Measurements from ENCODE around the gene EMILIN2. TPM values are rescaled to one million over a fixed set of nuclear protein-coding genes. Genes with fewer than 3 reads are reported as not detected.

Gene EMILIN2
- total RNA-seq, 4 donors from 2014 or later = 4.3 to 11.3 (median 7.1) TPM

DNA sequence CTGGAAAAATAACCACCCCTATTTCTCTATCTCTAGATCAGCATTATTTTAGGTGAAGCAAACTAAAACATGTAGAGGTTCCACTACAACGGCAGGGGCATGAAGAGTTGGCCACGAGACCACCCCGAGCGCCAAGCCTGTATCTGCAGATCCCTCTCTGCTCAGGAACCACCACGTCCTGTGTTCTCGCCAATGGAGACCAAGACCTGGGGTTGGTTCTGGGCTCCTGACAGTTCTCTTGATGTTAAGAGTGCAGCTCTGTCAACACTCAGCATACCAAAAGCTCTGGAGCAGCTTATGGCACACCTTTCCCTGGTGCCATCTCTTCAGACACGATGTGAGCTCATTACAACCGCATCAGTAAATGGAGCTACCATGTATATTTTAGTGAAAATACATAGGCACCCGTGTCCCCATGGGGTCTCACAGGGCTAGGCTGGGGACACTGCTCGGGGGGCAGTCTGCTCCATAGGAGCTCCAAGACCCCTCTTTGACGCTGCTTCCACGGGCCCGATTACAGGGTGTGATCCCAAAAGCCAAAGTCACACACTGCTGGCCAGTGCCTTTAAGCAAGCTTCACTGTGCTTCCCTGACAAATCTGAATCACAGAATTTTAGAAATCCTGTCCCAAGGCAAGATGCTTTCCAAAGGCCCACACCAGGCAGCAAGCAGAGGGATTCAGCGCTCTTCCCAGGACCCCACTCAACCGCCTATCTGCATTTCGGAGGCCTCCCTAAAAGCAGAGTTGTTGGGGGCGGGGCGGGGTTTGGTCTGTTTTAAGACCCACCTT is 72.2 kb downstream of the EMILIN2 start:
- no peak for DNase-seq (ENCODE audit: low spot score in 2 of 2)
- Histone ChIP-seq H3K27me3 (no peaks in the 10 kb centered on the region), H3K9me3 (no peaks in the 10 kb centered on the region), H3K36me3 (peaks cover 50% of the 10 kb centered on the region), H3K27ac (no peak overlapping the region), H3K4me3 (no peak overlapping the region), H3K4me1 (no peaks in the 10 kb centered on the region)
- WGBS = 97% methylated on average over 17 of the region's 18 CpGs
- TF ChIP-seq POLR2A (IDR thresholded peaks at IDR 0.05) (no peak), EP300 (IDR thresholded peaks at IDR 0.05) (no peak), CTCF (IDR thresholded peaks at IDR 0.05) (no peak), POLR2AphosphoS5 (IDR thresholded peaks at IDR 0.05) (no peak)

DNA sequence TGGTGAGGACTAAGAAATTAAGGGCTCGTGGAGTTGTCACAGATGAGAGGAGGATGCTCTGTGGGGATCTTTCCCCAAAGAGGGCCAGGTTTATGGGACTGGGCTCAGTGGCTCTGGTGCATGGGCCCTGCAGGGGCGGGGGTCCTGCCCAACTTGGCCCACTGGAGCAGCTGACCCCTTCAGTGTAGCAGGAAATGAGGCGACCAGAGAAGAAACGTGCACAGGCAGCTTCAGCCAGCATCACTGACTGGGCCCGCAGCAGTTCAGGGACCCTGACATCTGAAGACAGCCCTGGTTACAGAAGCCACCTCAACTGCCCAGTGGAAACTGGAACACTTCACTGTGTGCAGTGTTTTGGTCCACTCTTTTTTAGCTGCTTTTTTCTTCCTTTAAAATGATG is 72.8 kb downstream of the EMILIN2 start:
- TF ChIP-seq EP300 (IDR thresholded peaks at IDR 0.05) = no peak
- TF ChIP-seq POLR2A (IDR thresholded peaks at IDR 0.05) = no peak
- no peak for TF ChIP-seq CTCF (IDR thresholded peaks at IDR 0.05)
- no peak for TF ChIP-seq POLR2AphosphoS5 (IDR thresholded peaks at IDR 0.05)
- H3K9me3 ChIP-seq = no peaks in the 10 kb centered on the region
- H3K4me1 ChIP-seq = no peaks in the 10 kb centered on the region
- no peaks in the 10 kb centered on the region for H3K27me3 ChIP-seq
- DNase-seq (ENCODE audit: low spot score in 2 of 2) = no peak
- peaks cover 52% of the 10 kb centered on the region for H3K36me3 ChIP-seq
- H3K27ac ChIP-seq = no peak overlapping the region
- 86% methylated on average over 5 of the region's 5 CpGs for WGBS
- no peak overlapping the region for H3K4me3 ChIP-seq

GRCh38 chr18:2920027-2920426 is 73.2 kb downstream of the EMILIN2 start:
- Histone ChIP-seq H3K27me3 (no peaks in the 10 kb centered on the region), H3K4me1 (no peaks in the 10 kb centered on the region), H3K4me3 (no peak overlapping the region), H3K36me3 (peaks cover 54% of the 10 kb centered on the region), H3K9me3 (no peaks in the 10 kb centered on the region), H3K27ac (no peak overlapping the region)
- no peak for DNase-seq (ENCODE audit: low spot score in 2 of 2)
- TF ChIP-seq CTCF (IDR thresholded peaks at IDR 0.05) (no peak), POLR2AphosphoS5 (IDR thresholded peaks at IDR 0.05) (no peak), POLR2A (IDR thresholded peaks at IDR 0.05) (no peak), EP300 (IDR thresholded peaks at IDR 0.05) (no peak)
- 76% methylated on average over 11 of the region's 11 CpGs for WGBS

- Histone ChIP-seq H3K36me3 (peaks cover 56% of the 10 kb centered on the region), H3K27me3 (no peaks in the 10 kb centered on the region), H3K4me1 (no peaks in the 10 kb centered on the region), H3K4me3 (no peak overlapping the region), H3K27ac (no peak overlapping the region), H3K9me3 (no peaks in the 10 kb centered on the region)
- no peak for DNase-seq (ENCODE audit: low spot score in 2 of 2)
- no peak for TF ChIP-seq EP300 (IDR thresholded peaks at IDR 0.05)
- no peak for TF ChIP-seq POLR2A (IDR thresholded peaks at IDR 0.05)
- TF ChIP-seq CTCF (IDR thresholded peaks at IDR 0.05) = no peak
- TF ChIP-seq POLR2AphosphoS5 (IDR thresholded peaks at IDR 0.05) = no peak
- WGBS = 87% methylated on average over 16 of the region's 16 CpGs
These were observed 73.9 kb downstream of the EMILIN2 start for GRCh38 chr18:2920546-2921343.

DNA sequence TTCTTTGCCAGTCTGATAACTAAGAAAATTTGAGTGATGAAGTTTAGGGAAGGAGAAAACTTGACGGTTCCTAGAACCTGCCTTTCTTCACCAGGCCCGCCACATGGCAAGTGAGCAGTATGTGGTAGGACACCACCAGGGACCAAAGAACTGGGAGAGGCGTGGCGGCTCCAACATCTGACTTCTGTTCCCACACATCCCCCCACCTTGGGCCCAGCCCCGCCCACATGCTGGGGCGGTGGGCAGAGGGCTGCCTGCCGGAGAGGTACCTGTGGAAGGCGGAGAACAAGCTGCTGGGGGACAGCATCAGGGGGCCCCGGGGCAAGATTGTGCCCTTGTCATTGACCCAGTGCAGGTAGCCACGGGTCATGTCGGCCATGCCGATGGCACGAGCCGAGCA is 75.0 kb downstream of the EMILIN2 start:
- H3K27ac ChIP-seq = no peak overlapping the region
- DNase-seq (ENCODE audit: low spot score in 2 of 2) = no peak
- H3K4me3 ChIP-seq = no peak overlapping the region
- no peaks in the 10 kb centered on the region for H3K4me1 ChIP-seq
- TF ChIP-seq EP300 (IDR thresholded peaks at IDR 0.05) (no peak), CTCF (IDR thresholded peaks at IDR 0.05) (no peak), POLR2A (IDR thresholded peaks at IDR 0.05) (no peak), POLR2AphosphoS5 (IDR thresholded peaks at IDR 0.05) (no peak)
- no peaks in the 10 kb centered on the region for H3K9me3 ChIP-seq
- WGBS = 91% methylated on average over 14 of the region's 14 CpGs
- H3K27me3 ChIP-seq = no peaks in the 10 kb centered on the region
- peaks cover 65% of the 10 kb centered on the region for H3K36me3 ChIP-seq
